Adrenal gland (tissue), 5 donors: Measurements from ENCODE around the gene NFATC4.

Experiments used
- POLR2A ChIP-seq, 2 donors: fragments of 450-650 bp; IDR thresholded peaks; one replicate each; pipeline ENCODE4 v1.6.1; 2017; ENCODE audit warnings: antibody characterized with exemption in 2 of 2, mild to moderate bottlenecking in 2 of 2, moderate library complexity in 1 of 2
- TF ChIP-seq, protein P1 (sequence below), 6 experiments: fragments of 450-650 bp in 4 of 6; fragments of 200-600 bp in 2 of 6; sonication (generic) in 1 of 6; IDR thresholded peaks; 1 replicate in 5 of 6; 2 replicates in 1 of 6; pipeline versions ENCODE4 v1.5.1 to v1.8.0; 2016 to 2021; ENCODE audit warnings: antibody characterized with exemption in 6 of 6, mild to moderate bottlenecking in 2 of 6, moderate library complexity in 1 of 6
- donor health status: DM: no; HTN: no; CAD: no.

DNA sequence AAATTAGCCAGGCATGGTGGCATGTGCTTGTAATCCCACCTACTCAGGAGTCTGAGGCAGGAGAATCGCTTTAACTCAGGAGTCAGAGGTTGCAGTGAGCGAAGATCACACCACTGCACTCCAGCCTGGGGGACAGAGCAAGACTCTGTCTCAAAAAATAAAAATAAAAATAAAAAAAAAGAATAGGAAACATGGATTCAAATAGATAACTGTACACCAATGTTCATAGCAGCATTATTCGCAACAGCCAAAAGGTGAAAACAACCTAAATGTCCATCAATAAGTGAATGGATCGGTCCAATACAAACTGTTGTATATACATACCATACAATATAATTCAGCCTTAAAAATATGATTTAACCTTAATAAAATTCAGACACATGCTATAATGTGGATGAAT, 25.1 kb upstream of the NFATC4 start:
- TF ChIP-seq, protein P1, sequence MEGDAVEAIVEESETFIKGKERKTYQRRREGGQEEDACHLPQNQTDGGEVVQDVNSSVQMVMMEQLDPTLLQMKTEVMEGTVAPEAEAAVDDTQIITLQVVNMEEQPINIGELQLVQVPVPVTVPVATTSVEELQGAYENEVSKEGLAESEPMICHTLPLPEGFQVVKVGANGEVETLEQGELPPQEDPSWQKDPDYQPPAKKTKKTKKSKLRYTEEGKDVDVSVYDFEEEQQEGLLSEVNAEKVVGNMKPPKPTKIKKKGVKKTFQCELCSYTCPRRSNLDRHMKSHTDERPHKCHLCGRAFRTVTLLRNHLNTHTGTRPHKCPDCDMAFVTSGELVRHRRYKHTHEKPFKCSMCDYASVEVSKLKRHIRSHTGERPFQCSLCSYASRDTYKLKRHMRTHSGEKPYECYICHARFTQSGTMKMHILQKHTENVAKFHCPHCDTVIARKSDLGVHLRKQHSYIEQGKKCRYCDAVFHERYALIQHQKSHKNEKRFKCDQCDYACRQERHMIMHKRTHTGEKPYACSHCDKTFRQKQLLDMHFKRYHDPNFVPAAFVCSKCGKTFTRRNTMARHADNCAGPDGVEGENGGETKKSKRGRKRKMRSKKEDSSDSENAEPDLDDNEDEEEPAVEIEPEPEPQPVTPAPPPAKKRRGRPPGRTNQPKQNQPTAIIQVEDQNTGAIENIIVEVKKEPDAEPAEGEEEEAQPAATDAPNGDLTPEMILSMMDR (IDR thresholded peaks at IDR 0.05): no peak
- no peak for TF ChIP-seq POLR2A (IDR thresholded peaks at IDR 0.05)
